Measurements from ENCODE around the gene SYN1.

SYN1 gene

DNA sequence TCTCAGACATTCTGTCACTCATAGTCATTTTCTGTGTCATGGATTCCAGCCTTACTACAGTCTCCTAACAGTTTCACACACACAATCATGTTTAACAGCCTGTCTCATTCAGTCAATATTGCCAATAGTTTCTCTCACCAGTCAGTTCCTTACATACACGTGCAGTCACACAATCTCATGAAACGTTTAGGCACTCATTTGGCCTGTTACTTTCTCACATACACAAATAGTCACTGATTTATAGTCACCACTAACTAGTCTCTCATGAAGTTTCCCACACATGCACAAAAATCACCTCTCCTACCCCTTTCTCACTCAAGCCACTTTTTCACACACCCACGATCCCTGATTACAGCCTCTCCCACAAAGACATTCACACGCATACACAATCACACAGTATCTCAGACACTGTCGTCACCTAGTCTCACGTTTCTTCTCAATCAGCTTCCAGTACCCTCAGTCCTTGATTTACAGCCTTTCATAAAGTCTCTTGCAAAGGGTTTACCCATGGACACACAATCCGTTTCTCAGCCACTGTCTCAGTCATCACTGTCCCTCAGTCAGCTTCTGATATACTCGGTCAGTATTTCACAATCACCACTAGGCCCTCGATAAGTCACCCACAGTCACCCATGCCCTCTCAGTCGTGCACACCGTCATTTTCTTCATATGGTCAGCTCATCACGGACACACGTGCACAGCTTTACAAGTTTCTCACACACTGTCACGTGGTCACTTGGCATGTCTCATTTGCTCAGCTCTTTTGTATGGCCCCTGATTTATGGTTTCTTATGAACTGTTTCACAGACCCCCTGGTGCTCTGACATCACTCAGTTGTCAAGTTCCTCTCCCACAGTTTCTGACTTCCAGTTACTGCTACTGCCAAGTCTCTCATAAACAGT, 14.3 kb upstream of the SYN1 start:
- DNase-seq (ENCODE audit: low spot score): no peak
- TF ChIP-seq, protein P1, sequence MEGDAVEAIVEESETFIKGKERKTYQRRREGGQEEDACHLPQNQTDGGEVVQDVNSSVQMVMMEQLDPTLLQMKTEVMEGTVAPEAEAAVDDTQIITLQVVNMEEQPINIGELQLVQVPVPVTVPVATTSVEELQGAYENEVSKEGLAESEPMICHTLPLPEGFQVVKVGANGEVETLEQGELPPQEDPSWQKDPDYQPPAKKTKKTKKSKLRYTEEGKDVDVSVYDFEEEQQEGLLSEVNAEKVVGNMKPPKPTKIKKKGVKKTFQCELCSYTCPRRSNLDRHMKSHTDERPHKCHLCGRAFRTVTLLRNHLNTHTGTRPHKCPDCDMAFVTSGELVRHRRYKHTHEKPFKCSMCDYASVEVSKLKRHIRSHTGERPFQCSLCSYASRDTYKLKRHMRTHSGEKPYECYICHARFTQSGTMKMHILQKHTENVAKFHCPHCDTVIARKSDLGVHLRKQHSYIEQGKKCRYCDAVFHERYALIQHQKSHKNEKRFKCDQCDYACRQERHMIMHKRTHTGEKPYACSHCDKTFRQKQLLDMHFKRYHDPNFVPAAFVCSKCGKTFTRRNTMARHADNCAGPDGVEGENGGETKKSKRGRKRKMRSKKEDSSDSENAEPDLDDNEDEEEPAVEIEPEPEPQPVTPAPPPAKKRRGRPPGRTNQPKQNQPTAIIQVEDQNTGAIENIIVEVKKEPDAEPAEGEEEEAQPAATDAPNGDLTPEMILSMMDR (IDR thresholded peaks at IDR 0.05): no peak
- Histone ChIP-seq H3K4me3 (no peak overlapping the region), H3K27ac (no peak overlapping the region)

DNA sequence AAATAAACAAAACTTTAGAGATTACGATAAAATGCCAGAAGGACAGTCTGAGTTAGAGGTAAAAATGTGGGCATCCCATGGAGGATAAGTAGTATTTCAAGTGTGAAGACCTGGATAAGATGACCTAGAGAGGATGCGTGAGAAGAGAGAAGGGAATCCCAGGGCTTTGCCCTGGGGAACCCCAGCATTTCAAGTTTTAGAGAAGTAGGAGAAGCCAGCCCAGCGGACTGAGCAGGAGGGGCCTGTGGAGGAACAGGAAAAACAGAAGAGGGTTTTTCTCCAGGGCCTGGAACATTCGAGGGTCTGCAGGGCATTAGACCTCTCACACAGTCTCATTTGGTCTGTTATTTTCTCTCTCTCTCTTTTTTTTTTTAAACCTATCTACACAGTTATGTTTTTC, 13.0 kb upstream of the SYN1 start:
- TF ChIP-seq, protein P1 (IDR thresholded peaks at IDR 0.05): no peak
- H3K27ac ChIP-seq: no peak overlapping the region
- DNase-seq (ENCODE audit: low spot score): no peak
- no peak overlapping the region for H3K4me3 ChIP-seq

DNA sequence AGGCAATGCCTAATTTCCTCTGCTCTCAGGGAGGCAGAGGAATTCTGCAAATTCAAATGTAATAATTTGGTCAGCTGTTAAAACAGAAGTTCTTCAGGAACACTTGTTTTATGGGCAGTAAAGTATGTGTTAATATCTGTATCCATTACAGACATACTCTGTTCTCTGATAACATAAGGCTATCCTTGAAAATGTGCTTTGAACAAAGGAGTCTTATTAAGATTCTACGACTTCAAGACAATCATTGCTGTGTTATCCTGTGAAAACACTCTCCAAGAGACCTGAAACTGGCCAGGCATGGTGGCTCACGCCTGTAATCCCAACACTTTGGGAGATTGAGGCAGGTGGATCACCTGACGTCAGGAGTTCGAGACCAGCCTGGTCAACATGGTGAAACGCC, 12.0 kb upstream of the SYN1 start:
- no peak for DNase-seq (ENCODE audit: low spot score)
- TF ChIP-seq, protein P1 (IDR thresholded peaks at IDR 0.05): no peak
- Histone ChIP-seq H3K4me3 (no peak overlapping the region), H3K27ac (no peak overlapping the region)

DNA sequence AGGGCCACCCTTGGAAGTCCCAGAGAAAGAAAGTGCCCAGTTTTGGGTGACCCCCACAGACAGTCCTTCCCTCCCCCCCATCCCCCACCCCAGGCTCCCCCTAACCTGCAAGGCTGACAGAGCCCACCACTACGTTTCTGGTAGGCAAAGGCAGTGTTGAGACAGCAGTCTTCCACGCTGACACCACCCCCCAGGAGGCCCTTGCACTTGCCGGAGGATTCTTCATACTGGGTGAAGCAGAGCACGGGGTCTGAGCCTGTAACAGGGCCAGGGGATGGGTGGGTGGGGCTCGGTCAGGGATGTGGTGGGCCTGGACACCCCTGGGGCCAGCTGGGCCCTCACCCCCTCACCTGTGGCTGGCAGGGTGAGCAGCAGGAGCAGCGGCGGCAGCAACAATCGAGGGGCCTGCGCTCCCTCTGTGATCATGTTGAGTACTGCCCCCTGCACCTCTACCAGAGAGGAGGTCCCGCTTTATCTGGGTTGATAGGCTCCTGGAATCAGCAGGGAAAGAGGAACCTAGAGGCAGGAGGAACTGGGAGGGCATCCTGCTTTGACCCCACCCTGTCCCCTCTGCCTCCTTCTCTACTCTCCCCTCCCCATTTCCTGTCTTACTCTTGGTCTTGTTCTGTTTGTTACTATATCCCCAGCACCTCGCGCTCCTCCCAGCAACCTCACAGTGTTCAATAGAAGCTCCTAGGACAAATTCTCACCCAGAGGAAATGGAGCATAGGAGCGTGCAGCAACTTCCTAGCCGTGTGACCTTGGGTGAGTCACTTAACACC, 10.0 kb upstream of the SYN1 start, which contains the start of gene CFP:
Gene CFP (minus strand): TSS at position 512 of the 782 bp plus-strand sequence. CDS start 86 bp downstream, at position 426.
- Histone ChIP-seq H3K27ac (no peak within 1 kb of the TSS), H3K4me3 (peak within 1 kb of the TSS; percentile 18)
- no peak for DNase-seq (ENCODE audit: low spot score)
- TF ChIP-seq, protein P1 (IDR thresholded peaks at IDR 0.05): no peak

DNA sequence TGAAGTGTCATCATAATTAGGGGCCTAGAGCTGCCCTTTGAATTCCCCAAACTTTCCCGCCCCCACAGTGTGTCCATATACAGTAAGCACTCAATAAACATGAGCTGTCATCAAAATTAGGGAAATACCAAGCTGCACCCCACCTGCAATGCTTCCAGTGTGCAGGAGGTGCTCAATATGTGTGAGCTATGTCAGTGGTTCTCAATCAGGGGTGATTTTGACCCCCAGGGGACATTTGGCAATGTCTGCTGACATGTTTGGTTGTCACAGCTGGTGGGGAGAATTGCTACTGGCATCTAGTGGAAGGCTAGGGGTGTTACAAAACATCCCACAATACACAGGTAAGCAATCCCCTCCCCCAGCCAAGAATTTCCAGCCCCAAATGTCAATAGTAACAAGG, 9.3 kb upstream of the SYN1 start:
- H3K4me3 ChIP-seq: peak overlapping the region; percentile 18
- TF ChIP-seq, protein P1 (IDR thresholded peaks at IDR 0.05): no peak
- no peak for DNase-seq (ENCODE audit: low spot score)
- H3K27ac ChIP-seq: no peak overlapping the region

DNA sequence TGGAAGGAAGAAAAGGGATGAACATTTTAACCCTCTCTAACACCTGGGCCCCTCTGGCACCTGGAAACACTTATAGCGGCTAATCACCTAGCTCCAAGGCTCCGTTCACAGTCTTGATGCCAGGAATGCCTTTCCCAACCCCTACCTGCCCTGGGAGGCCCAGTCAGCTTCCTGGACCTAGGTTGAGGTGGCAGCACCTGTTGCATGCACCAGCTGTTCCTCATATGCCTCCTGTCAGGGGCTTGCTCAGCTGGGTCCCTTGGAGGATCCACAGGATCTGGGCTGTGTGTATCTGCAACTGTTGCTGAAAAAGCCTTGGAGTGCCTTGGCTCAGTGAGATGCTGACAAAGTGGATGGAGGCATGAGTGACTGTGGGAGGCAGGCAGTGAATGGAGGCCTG, 5.7 kb upstream of the SYN1 start:
- Histone ChIP-seq H3K4me3 (no peak overlapping the region), H3K27ac (no peak overlapping the region)
- TF ChIP-seq, protein P1 (IDR thresholded peaks at IDR 0.05): no peak
- no peak for DNase-seq (ENCODE audit: low spot score)

Data from coronary artery (tissue), 2 donors.